ENCODE results near the gene ZBTB3. TPM values are rescaled to one million over a fixed set of nuclear protein-coding genes. Genes with fewer than 3 reads are reported as not detected.

Gene ZBTB3
- total RNA-seq, 1 donor from 2014 or later: 16.1 TPM

DNA sequence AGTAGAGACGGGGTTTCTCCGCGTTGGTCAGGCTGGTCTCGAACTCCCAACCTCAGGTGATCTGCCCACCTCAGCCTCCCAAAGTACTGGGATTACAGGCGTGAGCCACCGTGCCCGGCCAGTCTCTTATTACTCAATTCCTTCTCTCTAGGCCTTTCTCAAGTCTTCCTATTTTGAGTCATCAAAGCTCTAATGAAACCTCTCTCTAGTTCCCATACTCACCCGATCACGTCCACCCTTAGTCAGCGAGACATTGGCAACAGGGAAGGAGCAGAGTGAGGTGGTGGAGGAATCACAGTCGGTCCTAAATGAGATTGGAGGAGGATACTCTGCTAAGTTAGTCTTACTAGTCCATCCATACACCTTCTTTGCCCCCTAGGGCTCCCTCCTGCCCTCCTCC is 51.7 kb downstream of the ZBTB3 start:
- peaks cover 20% of the 10 kb centered on the region for H3K4me1 Mint-ChIP-seq
- no peak for DNase-seq (ENCODE audit: low read depth, low spot score)
- peaks cover 5% of the 10 kb centered on the region for H3K27me3 Mint-ChIP-seq (ENCODE audit: low read depth)
- TF ChIP-seq, protein P1, sequence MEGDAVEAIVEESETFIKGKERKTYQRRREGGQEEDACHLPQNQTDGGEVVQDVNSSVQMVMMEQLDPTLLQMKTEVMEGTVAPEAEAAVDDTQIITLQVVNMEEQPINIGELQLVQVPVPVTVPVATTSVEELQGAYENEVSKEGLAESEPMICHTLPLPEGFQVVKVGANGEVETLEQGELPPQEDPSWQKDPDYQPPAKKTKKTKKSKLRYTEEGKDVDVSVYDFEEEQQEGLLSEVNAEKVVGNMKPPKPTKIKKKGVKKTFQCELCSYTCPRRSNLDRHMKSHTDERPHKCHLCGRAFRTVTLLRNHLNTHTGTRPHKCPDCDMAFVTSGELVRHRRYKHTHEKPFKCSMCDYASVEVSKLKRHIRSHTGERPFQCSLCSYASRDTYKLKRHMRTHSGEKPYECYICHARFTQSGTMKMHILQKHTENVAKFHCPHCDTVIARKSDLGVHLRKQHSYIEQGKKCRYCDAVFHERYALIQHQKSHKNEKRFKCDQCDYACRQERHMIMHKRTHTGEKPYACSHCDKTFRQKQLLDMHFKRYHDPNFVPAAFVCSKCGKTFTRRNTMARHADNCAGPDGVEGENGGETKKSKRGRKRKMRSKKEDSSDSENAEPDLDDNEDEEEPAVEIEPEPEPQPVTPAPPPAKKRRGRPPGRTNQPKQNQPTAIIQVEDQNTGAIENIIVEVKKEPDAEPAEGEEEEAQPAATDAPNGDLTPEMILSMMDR (conservative IDR thresholded peaks at IDR 0.05): no peak
- H3K27ac Mint-ChIP-seq (ENCODE audit: unreplicated experiment): peak overlapping the region; percentile 78
- H3K9me3 Mint-ChIP-seq: no peaks in the 10 kb centered on the region
- peak overlapping the region; percentile 66 for H3K4me3 Mint-ChIP-seq
- H3K36me3 Mint-ChIP-seq (ENCODE audit: low read depth): peaks cover 15% of the 10 kb centered on the region

Small RNA genes within 50 kb of the gene (microRNA-seq; reads per million reads assigned to microRNA genes)
- 7.1 reads per million, percentile 8 among the genes with 10 or more reads in this experiment for gene MIR6514
- gene MIR6748: not detected

Other genes with a start within 250 kb of the ZBTB3 start
- gene AHNAK, start 207.4 kb downstream of the ZBTB3 start, total RNA-seq: 0.65 and 1.2 TPM in 2 replicates
- gene EEF1G, start 180.3 kb downstream of the ZBTB3 start, total RNA-seq: 2,024 and 2,072 TPM in 2 replicates
- 18.0 and 20.7 TPM in 2 replicates for gene TUT1, start 162.6 kb downstream of the ZBTB3 start, total RNA-seq
- 195 and 203 TPM in 2 replicates for gene MTA2, start 152.3 kb downstream of the ZBTB3 start, total RNA-seq
- 37.4 and 40.0 TPM in 2 replicates for gene EML3, start 141.4 kb downstream of the ZBTB3 start, total RNA-seq
- gene ROM1, start 140.9 kb downstream of the ZBTB3 start, total RNA-seq: 0.23 and 0.75 TPM in 2 replicates
- 57.4 and 58.3 TPM in 2 replicates for gene B3GAT3, start 132.2 kb downstream of the ZBTB3 start, total RNA-seq
- 346 and 366 TPM in 2 replicates for gene GANAB, start 107.5 kb downstream of the ZBTB3 start, total RNA-seq
- gene INTS5, start 100.9 kb downstream of the ZBTB3 start, total RNA-seq: 24.5 and 25.9 TPM in 2 replicates
- gene C11orf98, start 89.0 kb downstream of the ZBTB3 start, total RNA-seq: 97.4 and 115 TPM in 2 replicates
- 57.0 and 60.0 TPM in 2 replicates for gene CSKMT, start 88.8 kb downstream of the ZBTB3 start, total RNA-seq
- 15.0 and 15.6 TPM in 2 replicates for gene UQCC3, start 82.5 kb downstream of the ZBTB3 start, total RNA-seq
- 7.0 and 7.8 TPM in 2 replicates for gene LBHD1, start 81.9 kb downstream of the ZBTB3 start, total RNA-seq
- gene UBXN1, start 75.1 kb downstream of the ZBTB3 start, total RNA-seq: 103 and 113 TPM in 2 replicates
- 1.6 and 1.8 TPM in 2 replicates for gene LRRN4CL, start 64.6 kb downstream of the ZBTB3 start, total RNA-seq
- 106 and 111 TPM in 2 replicates for gene BSCL2, start 46.7 kb downstream of the ZBTB3 start, total RNA-seq
- gene GNG3, start 46.5 kb downstream of the ZBTB3 start, total RNA-seq: 11.3 and 12.9 TPM in 2 replicates
- 79.6 and 80.7 TPM in 2 replicates for gene HNRNPUL2, start 26.7 kb downstream of the ZBTB3 start, total RNA-seq
- gene TTC9C, start 25.7 kb downstream of the ZBTB3 start, total RNA-seq: 44.7 and 49.2 TPM in 2 replicates
- gene POLR2G, start 7.4 kb upstream of the ZBTB3 start, total RNA-seq: 161 and 175 TPM in 2 replicates
- gene TAF6L, start 17.2 kb upstream of the ZBTB3 start, total RNA-seq: 50.5 and 52.0 TPM in 2 replicates
- gene TMEM179B, start 33.2 kb upstream of the ZBTB3 start, total RNA-seq: 20.0 and 21.4 TPM in 2 replicates
- 20.4 and 23.4 TPM in 2 replicates for gene TMEM223, start 37.8 kb upstream of the ZBTB3 start, total RNA-seq
- gene NXF1, start 51.3 kb upstream of the ZBTB3 start, total RNA-seq: 86.6 and 88.1 TPM in 2 replicates
- 24.1 and 27.2 TPM in 2 replicates for gene STX5, start 77.9 kb upstream of the ZBTB3 start, total RNA-seq
- gene TEX54, start 78.7 kb upstream of the ZBTB3 start, total RNA-seq: not detected in 2 replicates
- 62.1 and 69.2 TPM in 2 replicates for gene WDR74, start 85.4 kb upstream of the ZBTB3 start, total RNA-seq
- 181 and 185 TPM in 2 replicates for gene SLC3A2, start 126.7 kb upstream of the ZBTB3 start, total RNA-seq
- gene CHRM1, start 167.2 kb upstream of the ZBTB3 start, total RNA-seq: not detected in 2 replicates
- not detected in 2 replicates for gene SLC22A6, start 230.8 kb upstream of the ZBTB3 start, total RNA-seq